Fibroblast of upper back skin (primary cell): ENCODE results near the gene GRAMD1A.
"Not testable (repeated sequence)": the region's sequence is repeated elsewhere in the genome, so short reads cannot be mapped to it uniquely, and the experiment has no call there.

Source experiments
- DNase-seq: peaks from one replicate; pipeline ENCODE4 v3.0.0-alpha.2; 2013

The GRAMD1A gene

DNA sequence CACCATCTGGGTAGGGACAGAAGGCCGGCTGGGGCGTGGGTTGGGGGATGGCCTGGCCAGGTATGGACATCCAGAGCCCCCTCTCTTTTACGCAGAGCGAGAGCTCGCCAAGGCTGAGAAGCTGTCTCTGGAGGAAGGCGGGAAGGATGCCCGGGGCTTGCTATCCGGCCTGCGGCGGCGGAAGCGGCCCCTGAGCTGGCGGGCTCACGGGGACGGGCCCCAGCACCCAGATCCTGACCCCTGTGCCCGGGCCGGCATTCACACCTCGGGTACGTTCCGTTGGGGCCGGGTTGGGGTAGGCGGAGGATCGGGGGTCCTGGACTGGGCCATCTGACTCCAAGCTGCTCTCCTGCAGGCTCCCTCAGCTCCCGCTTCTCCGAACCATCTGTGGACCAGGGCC is 21.5 kb downstream of the GRAMD1A start:
- no peak for DNase-seq

DNA sequence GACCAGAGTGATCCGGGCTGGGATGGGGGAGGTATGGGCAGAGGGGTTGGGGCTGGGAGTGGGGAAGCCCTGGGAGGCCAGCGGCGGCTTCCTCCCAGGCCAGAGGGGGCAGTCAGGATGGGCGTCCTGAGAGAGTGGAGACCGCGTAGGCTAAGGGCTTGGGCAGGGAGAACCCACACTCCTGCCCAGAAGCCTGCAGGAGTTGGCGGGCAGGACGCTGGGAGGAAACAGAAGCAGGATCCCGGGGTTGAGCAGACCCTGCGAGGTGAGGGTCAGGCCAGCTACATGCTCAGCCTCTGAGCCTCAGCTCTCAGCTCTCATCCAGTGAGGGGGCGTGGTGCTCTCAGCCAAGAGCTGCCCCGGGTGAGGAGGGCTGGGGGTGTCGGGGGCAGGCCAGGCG is 22.3 kb downstream of the GRAMD1A start:
- no peak for DNase-seq

- no peak for DNase-seq
Observed at GRCh38 chr19:35023428-35023827, 23.3 kb downstream of the GRAMD1A start.

GRCh38 chr19:35024095-35024494 is 24.0 kb downstream of the GRAMD1A start:
- no peak for DNase-seq

- DNase-seq = no peak
Observed at GRCh38 chr19:35025969-35026368, 25.8 kb downstream of the GRAMD1A start.

GRCh38 chr19:35026418-35026817 is 26.3 kb downstream of the GRAMD1A start:
- no peak for DNase-seq

GRCh38 chr19:35027009-35027408 is 26.9 kb downstream of the GRAMD1A start:
- DNase-seq = no peak

DNA sequence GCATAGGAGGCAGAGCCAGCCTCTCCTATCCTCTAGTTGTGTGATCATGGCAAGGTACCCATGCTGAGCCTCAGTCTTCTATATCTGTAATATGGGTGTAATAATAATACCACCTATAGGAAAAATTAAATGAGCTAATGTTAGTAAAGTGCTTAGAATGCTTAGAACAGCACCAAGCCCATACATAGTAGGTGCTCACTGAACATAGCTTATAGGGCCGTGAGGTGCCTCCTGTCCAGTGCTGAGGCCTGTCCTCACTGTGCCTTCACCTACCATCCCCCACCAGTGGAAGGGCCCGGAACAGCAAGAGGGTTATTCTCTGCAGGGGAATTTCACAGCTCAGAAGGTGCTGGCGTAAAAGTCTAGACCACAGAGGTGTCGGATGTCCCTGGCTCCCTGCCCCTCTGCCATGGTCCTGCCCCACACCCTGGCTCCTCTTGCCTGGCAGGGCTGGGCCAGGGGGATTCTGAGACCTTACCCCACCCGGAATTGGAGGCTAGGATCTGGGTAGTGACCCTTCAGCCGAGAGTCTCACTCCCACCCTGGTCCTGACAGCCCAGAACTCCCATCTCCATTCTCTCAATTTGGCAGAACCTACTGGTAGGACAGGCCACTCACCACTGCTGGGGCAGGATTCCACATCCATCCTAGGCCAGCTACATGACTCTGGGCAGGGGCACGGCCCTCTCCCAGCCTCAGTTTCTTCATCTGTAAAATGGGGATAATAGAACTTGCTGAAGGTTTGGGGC is 27.9 kb downstream of the GRAMD1A start:
- DNase-seq = peak; percentile 34

DNA sequence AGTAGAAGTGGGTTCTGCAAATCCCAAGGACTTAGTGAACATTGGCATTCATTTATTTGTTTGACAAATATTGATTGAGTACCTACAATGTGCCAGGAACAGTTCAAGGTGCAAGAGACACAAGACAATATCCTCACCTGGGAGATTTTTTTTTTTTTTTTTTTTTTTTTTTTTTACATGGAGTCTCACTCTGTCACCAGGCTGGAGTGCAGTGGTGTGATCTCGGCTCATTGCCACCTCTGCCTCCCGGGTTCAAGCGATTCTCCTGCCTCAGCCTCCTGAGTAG is 28.4 kb downstream of the GRAMD1A start:
- DNase-seq = not testable (repeated sequence)

DNA sequence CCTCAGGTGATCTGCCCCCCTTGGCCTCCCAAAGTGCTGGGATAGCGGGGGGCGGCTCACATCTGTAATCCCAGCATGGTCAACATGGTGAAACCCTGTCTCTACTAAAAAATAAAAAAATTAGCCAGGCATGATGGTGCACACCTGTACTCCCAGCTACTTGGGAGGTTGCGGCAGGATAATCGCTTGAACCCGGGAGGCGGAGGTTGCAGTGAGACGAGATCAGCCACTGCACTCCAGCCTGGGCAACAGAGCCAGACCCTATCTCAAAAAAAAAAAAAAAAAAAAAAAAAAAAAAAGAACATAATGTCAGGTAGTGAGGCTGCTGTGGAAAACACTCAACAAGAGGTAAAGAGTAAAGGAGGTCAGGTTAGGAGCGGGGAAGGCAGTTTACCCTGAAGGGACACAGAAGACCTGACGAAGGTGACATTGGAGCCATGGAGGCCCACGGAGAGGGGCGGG is 29.2 kb downstream of the GRAMD1A start:
- not testable (repeated sequence) for DNase-seq

- no peak for DNase-seq
Observed at GRCh38 chr19:35029737-35030256, 29.7 kb downstream of the GRAMD1A start.

DNA sequence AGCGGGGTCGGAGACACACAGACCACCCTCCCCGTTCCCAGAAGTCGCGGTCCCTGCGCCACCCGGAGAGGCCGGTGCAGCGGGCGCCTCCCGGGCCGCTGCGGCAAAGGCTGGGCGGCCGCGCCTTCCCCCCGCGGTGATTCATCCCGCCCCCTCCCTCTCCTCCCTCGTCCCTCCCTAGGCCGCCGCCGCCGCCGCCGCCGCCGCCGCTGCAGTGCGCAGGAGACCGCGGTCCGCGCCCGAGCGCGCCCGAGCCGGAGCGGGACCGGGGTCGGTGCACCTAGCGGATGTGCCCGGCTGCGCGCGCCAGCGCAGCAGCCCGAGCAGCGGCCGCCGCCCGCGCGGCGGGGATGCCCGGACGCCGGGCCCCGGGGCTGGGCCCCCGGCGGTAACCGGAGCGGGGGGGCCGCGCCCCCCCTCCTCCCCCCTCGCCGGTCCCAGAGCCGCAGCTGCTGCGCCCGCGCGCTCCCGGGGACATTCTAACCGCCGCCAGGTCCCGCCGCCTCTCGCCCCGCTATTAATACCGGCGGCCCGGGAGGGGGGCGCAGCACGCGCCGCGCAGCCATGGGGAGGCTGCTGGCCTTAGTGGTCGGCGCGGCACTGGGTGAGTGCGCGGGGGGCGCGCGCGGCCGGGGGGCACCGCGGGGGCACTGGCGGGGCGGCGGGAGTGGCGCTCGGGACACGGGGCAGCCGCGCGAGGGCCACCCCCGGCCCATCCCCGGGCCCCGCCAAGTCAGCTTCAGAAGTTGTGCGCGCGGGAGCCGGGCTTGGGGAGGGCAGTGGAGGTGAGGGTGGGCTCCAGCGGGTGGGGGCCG is 30.3 kb downstream of the GRAMD1A start, which contains the start of gene SCN1B:
SCN1B (plus strand) TSS at position 214 of the 815 bp plus-strand sequence; CDS start at position 565, 351 bp downstream.
- peak; percentile 64 for DNase-seq

DNA sequence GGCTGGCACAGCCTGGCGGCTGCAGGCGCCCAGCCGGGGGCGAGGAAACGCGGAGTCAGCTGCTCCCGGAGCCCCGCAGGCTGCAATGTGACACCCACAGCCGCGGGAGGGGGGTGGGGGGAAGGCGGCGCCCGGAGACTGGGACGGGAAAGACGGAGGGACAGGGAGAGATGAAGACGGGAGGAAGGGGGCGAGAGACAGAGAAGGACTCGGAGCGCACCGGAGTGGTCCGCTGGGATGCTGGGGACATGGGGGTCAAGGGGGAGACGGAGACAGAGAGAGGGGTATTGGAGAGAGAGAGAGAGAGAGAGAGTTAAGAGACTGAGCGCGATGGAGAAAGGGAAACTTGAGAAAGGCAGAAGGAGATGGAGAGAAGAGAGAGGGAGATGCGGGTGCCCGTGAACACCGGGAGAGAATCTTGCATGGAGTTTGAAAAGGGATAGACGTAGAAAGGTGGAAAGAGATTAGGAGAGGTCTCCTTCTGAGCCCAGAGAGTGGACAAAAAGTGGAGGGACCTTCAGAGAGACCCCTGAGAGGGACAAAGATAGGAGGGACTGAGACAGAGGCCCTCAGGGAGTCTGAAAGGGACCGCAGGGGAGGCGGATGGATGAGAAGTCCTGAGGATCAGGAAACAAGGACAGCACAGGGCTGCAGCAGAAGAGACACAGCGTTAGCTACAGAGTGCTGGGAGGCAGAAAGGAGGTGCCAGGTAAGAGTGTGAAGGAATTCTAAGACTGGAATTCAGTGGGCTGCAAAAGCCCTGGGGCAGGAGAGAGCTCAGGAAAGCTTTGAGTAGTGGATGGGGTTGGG is 31.2 kb downstream of the GRAMD1A start:
- peak; percentile 16 for DNase-seq

GRCh38 chr19:35032356-35032865 is 32.3 kb downstream of the GRAMD1A start:
- DNase-seq = no peak

DNA sequence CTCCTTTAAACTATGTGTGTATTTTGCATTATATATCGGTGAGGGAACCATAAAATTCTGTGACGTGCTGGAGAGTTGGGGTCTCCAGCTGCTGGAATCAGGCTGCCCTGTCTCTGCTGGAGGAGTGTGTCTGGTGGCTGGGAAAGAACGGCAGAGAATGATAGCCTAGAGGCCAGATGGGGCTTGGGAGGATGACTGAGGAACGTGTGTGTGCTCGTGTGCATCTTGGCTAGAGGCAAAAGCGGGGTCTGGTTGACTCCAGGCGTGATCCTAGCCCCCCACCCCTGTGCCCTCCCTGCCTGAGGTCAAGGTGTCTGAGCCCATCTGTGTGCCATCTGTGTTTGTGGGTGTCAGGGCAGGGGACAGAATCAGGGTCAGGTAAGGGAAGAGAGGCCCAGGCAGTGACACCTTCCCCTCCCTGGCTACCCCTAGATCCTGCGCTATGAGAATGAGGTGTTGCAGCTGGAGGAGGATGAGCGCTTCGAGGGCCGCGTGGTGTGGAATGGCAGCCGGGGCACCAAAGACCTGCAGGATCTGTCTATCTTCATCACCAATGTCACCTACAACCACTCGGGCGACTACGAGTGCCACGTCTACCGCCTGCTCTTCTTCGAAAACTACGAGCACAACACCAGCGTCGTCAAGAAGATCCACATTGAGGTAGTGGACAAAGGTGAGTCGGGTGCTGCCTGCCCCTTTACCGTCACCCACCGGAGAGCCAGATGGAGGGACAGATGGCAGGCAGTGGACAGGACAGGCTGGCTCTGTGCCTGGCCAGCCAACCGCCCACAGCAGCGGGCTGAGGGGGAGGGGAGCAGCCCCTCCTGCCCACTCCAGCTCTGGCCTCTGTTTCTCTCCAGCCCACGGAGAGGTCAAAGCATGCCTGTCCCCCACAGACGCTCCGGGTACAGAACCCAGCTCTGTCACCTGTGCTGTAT is 33.2 kb downstream of the GRAMD1A start:
- no peak for DNase-seq

GRCh38 chr19:35034005-35034502 is 33.9 kb downstream of the GRAMD1A start:
- no peak for DNase-seq

- DNase-seq = no peak
Observed at GRCh38 chr19:35034588-35035382, 34.7 kb downstream of the GRAMD1A start.

DNA sequence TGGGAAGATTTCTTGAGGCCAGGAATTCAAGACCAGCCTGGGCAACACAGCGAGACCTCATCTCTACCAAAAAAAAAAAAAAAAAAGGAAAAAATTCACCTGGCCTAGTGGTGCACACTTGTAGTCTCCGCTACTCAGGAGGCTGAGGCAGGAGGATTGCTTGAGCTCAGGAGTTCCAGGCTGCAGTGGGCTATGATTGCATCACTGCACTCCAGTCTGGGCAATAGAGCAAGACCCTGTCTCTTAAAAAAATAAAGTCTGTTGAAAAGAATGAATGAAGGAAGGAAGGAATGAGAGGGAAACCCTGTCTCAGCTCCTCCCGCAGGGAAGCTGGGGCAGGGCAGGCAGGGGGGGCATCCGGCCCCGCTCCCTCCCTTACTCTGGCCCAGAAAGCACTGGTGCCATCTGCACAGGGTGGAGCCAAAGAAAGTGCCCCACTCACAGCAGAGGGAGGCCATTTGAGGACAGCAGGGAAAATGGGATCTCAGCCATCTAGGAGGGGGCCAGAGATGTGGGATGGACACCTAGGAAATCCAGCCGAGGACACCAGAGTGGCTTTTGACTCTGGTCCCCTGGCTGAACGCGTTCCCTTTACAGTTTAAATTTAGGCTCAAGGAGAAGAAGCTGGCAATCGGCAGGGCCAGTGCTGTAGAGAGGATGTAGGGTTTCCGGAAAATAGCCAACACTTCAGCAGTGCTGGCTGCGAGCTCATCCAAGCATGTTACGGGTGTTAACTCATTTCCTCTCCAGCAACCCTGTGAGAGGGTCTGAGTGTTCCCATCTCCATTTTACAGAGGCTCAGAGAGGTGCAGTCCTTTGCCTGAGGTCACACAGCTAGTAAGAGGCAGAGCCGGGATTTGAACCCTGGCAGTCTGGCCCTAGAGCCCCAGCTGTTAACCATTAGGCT is 37.8 kb downstream of the GRAMD1A start:
- no peak for DNase-seq
